ENCODE results near the gene CDH3. TPM values are rescaled to one million over a fixed set of nuclear protein-coding genes. Genes with fewer than 3 reads are reported as not detected.
A peak's percentile ranks its signal among the peaks of the same experiment; 100 is the strongest.

Gene CDH3
- total RNA-seq, 1 donor from 2014 or later: 14.1 TPM

DNA sequence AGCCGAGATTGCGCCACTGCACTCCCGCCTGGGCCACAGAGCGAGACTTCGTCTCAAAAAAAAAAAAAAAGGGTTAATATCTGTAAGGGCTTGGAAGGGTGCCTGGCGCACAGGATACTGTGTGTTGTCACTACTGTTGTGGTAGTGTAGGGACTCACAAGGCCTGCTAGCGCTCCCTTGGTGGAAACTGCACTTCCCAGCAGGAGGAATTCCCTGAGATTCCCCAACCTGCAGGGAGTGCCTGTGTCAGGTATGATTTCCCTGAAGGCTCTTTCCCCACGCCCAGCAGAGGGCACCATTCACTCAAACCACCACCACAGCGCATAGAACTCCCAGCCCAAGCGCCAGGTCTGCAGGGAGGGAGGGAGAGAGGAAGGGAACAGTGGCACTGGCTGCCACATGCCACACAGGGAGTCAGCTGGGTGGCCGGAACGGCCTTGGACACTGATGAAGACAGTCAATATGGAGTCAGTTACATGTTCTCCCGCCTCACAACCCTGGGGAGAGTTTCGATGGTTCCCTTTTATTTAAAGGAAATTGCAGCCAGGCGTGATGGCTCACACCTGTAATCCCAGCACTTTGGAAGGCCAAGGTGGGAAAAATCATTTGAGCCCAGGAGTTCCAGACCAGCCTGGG is 59.2 kb downstream of the CDH3 start:
- Mint-ChIP-seq H3K36me3 (ENCODE audit: low read depth, unreplicated experiment) (no peaks in the 10 kb centered on the region), H3K9me3 (ENCODE audit: unreplicated experiment) (no peaks in the 10 kb centered on the region), H3K27ac (ENCODE audit: unreplicated experiment) (no peak overlapping the region), H3K4me1 (ENCODE audit: low read depth, unreplicated experiment) (peaks cover 4% of the 10 kb centered on the region), H3K27me3 (ENCODE audit: low read depth, unreplicated experiment) (peaks cover 4% of the 10 kb centered on the region), H3K4me3 (ENCODE audit: unreplicated experiment) (peak overlapping the region; percentile 3)
- no peaks in the 10 kb centered on the region for H3K79me2 ChIP-seq (ENCODE audit: insufficient read depth, low read length)
- H3K27ac ChIP-seq (ENCODE audit: low read depth, low read length): no peak overlapping the region
- no peak overlapping the region for H2AFZ ChIP-seq (ENCODE audit: low read depth, low read length)
- TF ChIP-seq, protein P1, sequence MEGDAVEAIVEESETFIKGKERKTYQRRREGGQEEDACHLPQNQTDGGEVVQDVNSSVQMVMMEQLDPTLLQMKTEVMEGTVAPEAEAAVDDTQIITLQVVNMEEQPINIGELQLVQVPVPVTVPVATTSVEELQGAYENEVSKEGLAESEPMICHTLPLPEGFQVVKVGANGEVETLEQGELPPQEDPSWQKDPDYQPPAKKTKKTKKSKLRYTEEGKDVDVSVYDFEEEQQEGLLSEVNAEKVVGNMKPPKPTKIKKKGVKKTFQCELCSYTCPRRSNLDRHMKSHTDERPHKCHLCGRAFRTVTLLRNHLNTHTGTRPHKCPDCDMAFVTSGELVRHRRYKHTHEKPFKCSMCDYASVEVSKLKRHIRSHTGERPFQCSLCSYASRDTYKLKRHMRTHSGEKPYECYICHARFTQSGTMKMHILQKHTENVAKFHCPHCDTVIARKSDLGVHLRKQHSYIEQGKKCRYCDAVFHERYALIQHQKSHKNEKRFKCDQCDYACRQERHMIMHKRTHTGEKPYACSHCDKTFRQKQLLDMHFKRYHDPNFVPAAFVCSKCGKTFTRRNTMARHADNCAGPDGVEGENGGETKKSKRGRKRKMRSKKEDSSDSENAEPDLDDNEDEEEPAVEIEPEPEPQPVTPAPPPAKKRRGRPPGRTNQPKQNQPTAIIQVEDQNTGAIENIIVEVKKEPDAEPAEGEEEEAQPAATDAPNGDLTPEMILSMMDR (IDR thresholded peaks at IDR 0.05; ENCODE audit: insufficient read depth, low read depth, low read length): peak; percentile 71
- no peak for TF ChIP-seq EZH2 (IDR thresholded peaks at IDR 0.05; ENCODE audit: insufficient read depth, low read length)
- H3K9me3 ChIP-seq (ENCODE audit: insufficient read depth, low read depth, low read length): no peaks in the 10 kb centered on the region
- peaks cover 8% of the 10 kb centered on the region for H3K4me1 ChIP-seq (ENCODE audit: insufficient read depth, low read length)
- H3K4me2 ChIP-seq (ENCODE audit: low read length): no peak overlapping the region
- no peak overlapping the region for H3K9ac ChIP-seq (ENCODE audit: low read length)
- DNase-seq (ENCODE audit: low read depth) (peak; percentile 31), FAIRE-seq (no peak)
- H4K20me1 ChIP-seq (ENCODE audit: insufficient read depth, low read length): no peaks in the 10 kb centered on the region
- H3K27me3 ChIP-seq (ENCODE audit: insufficient read depth, low read length): no peaks in the 10 kb centered on the region
- H3K4me3 ChIP-seq (ENCODE audit: insufficient read depth, low read depth, low read length): no peak overlapping the region
- no peaks in the 10 kb centered on the region for H3K36me3 ChIP-seq (ENCODE audit: insufficient read depth, low read length)

DNA sequence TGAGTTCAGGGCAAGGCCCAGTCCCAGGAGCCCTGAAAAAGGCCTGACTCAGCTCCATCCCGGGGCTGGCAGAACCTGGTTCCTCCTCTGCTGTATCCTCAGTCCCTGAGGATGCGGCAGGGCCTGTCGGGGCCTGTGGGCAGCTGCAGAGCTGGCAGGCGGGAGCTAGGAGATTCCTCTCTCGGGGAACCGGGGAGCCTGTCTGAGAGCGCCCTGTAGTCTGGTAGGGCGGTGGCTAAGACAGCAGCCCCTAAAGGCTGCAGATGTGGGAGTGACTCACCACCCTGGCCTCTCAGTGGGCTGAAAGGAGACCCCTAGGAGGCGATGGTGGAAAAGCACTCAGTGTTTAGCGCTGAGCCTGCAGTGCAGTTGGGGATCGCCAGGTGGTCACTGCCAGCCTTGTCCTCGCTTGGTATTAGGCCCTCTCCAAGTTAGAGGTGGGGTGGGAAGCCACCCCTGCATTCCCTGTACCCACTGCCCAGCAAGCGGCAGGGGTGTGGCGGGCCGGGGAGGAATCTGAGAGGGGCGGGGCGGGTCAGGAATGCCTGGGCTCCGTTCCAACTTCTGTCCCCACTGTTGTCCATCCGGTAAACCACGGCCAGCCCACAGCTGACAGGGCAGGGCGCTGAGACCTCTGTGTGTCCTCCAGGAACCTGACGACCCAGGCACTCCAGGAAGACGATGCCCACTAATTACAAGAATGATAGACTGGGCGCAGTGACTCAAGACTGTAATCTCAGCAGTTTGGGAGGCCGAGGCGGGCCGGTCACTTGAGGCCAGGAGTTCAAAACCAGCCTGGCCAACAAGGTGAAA is 62.4 kb downstream of the CDH3 start:
- Mint-ChIP-seq H3K9me3 (ENCODE audit: unreplicated experiment) (peaks cover 3% of the 10 kb centered on the region), H3K27me3 (ENCODE audit: low read depth, unreplicated experiment) (peaks cover 14% of the 10 kb centered on the region), H3K27ac (ENCODE audit: unreplicated experiment) (no peak overlapping the region), H3K4me1 (ENCODE audit: low read depth, unreplicated experiment) (peaks cover 4% of the 10 kb centered on the region), H3K36me3 (ENCODE audit: low read depth, unreplicated experiment) (no peaks in the 10 kb centered on the region), H3K4me3 (ENCODE audit: unreplicated experiment) (no peak overlapping the region)
- H3K4me2 ChIP-seq (ENCODE audit: low read length): peak overlapping the region; percentile 46
- peaks cover 8% of the 10 kb centered on the region for H3K4me1 ChIP-seq (ENCODE audit: insufficient read depth, low read length)
- H3K9me3 ChIP-seq (ENCODE audit: insufficient read depth, low read depth, low read length): no peaks in the 10 kb centered on the region
- FAIRE-seq: no peak
- peak; percentile 66 for DNase-seq (ENCODE audit: low read depth)
- H3K9ac ChIP-seq (ENCODE audit: low read length): no peak overlapping the region
- H3K27me3 ChIP-seq (ENCODE audit: insufficient read depth, low read length): no peaks in the 10 kb centered on the region
- no peaks in the 10 kb centered on the region for H3K36me3 ChIP-seq (ENCODE audit: insufficient read depth, low read length)
- H3K79me2 ChIP-seq (ENCODE audit: insufficient read depth, low read length): no peaks in the 10 kb centered on the region
- no peak overlapping the region for H3K27ac ChIP-seq (ENCODE audit: low read depth, low read length)
- no peaks in the 10 kb centered on the region for H4K20me1 ChIP-seq (ENCODE audit: insufficient read depth, low read length)
- peak overlapping the region; percentile 30 for H2AFZ ChIP-seq (ENCODE audit: low read depth, low read length)
- no peak overlapping the region for H3K4me3 ChIP-seq (ENCODE audit: insufficient read depth, low read depth, low read length)
- TF ChIP-seq EZH2 (IDR thresholded peaks at IDR 0.05; ENCODE audit: insufficient read depth, low read length): no peak
- TF ChIP-seq, protein P1 (IDR thresholded peaks at IDR 0.05; ENCODE audit: insufficient read depth, low read depth, low read length): peak; percentile 8
